ENCODE results near the gene AMZ1.
A peak's percentile ranks its signal among the peaks of the same experiment; 100 is the strongest.

The AMZ1 gene

GRCh38 chr7:2687881-2688318, at the start of gene AMZ1:
AMZ1 (plus strand) TSS chr7:2688202; CDS start chr7:2700452, 12,250 bp downstream.
- no peak within 1 kb of the TSS for H3K27ac ChIP-seq
- no peak for DNase-seq (ENCODE audit: low read depth, low spot score)

GRCh38 chr7:2638224-2638991, 49.6 kb upstream of the AMZ1 start:
- no peak overlapping the region for H3K27ac ChIP-seq
- DNase-seq (ENCODE audit: low read depth, low spot score) = no peak

- no peak overlapping the region for H3K27ac ChIP-seq
- no peak for DNase-seq (ENCODE audit: low read depth, low spot score)
These were observed 48.8 kb upstream of the AMZ1 start for GRCh38 chr7:2639181-2639681.

- no peak for DNase-seq (ENCODE audit: low read depth, low spot score)
- no peak overlapping the region for H3K27ac ChIP-seq
These were observed 48.1 kb upstream of the AMZ1 start for GRCh38 chr7:2639695-2640481.

GRCh38 chr7:2640482-2640830, 47.5 kb upstream of the AMZ1 start:
- no peak for DNase-seq (ENCODE audit: low read depth, low spot score)
- H3K27ac ChIP-seq = no peak overlapping the region

DNA sequence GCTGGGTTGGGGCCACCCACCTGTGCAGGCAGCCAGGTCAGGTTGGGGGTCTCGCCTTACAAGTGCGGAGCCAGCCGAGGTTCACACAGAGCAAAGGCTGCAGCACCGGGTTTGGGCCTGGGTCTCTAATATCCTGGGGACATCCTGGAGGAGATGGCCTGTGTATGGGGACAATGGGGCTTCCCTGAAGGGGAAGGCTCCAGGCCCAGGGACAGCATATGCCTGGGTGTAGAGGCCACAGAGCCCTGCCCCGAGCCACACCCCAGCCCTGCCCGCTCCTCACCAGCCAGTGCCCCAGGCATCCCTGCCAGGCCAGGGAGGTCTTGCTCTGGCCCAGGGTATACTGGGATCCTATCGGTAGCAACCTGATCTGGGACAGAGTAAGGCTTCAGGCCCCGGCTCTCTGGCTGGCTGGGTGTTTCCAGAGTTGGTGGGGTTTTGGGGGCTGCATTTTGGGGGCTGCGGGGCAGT, 47.1 kb upstream of the AMZ1 start:
- DNase-seq (ENCODE audit: low read depth, low spot score) = no peak
- H3K27ac ChIP-seq = peak overlapping the region; percentile 28

- DNase-seq (ENCODE audit: low read depth, low spot score) = no peak
- H3K27ac ChIP-seq = peak overlapping the region; percentile 28
These were observed 46.3 kb upstream of the AMZ1 start for GRCh38 chr7:2641406-2642393.

- no peak for DNase-seq (ENCODE audit: low read depth, low spot score)
- no peak overlapping the region for H3K27ac ChIP-seq
These were observed 44.4 kb upstream of the AMZ1 start for GRCh38 chr7:2643386-2644219.

DNA sequence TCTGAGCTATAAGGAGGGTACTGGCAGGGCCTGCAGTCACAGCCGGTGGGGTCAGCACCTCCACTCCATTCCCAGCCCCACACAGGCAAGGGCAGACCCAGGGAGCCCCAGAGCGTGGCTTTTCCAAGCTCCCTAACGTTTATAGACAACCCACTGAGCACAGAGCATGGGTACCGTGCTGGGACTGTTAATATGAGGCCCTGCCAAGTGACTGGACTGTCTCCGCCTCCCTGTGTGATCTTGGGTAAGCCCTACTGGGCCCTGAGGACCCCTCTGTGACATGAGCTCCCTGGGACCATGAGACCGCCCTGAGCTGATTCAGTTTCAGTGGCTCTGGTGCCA, 43.8 kb upstream of the AMZ1 start:
- DNase-seq (ENCODE audit: low read depth, low spot score) = no peak
- no peak overlapping the region for H3K27ac ChIP-seq

- DNase-seq (ENCODE audit: low read depth, low spot score) = no peak
- no peak overlapping the region for H3K27ac ChIP-seq
These were observed 43.3 kb upstream of the AMZ1 start for GRCh38 chr7:2644562-2645273.

DNA sequence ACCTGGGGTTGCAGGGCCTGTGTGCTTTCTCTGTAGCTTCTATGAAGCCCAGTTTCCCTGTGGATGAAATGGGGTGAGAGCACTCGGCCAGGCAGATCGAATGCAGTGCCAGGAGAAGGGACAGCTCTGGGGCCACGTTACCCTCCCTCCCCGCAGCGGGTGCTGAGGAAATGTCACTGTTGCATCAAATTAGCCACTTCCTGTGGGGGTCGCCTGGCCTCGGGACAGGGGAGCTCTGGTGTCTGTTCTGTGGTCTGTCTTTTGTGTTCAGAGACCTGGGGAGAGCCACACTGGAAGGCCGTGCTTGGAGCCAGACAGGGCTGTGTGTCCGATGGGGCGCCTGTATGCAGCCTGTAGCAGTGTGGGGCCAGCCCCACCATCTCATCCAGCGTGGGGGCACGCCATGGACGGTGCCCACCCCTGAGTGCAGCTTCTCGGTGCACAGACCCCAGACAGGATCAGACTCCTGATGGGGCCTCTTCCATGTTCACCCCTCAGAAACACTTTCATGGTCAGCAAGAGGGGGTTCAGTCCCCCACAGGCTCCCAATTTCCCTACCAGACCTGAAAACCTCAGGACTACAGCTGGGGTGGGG, 42.6 kb upstream of the AMZ1 start:
- H3K27ac ChIP-seq = no peak overlapping the region
- no peak for DNase-seq (ENCODE audit: low read depth, low spot score)

DNA sequence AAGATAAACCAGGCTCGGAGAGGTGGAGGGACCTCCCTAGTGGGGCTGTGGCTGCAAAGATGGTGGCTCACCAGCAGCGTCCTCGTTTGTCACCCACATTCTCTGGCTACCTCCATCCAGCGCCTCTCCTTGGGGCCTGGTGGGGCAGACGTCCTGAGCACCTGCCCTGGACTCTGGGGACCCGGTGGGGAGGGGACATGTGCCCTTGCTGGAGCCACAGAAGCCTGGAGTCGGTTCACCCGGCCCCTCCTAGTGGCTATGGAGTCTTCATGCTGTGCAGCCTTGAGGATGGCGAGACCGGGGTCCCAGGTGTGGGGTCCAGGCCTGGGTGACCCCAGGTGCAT, 41.7 kb upstream of the AMZ1 start:
- DNase-seq (ENCODE audit: low read depth, low spot score) = no peak
- no peak overlapping the region for H3K27ac ChIP-seq

DNA sequence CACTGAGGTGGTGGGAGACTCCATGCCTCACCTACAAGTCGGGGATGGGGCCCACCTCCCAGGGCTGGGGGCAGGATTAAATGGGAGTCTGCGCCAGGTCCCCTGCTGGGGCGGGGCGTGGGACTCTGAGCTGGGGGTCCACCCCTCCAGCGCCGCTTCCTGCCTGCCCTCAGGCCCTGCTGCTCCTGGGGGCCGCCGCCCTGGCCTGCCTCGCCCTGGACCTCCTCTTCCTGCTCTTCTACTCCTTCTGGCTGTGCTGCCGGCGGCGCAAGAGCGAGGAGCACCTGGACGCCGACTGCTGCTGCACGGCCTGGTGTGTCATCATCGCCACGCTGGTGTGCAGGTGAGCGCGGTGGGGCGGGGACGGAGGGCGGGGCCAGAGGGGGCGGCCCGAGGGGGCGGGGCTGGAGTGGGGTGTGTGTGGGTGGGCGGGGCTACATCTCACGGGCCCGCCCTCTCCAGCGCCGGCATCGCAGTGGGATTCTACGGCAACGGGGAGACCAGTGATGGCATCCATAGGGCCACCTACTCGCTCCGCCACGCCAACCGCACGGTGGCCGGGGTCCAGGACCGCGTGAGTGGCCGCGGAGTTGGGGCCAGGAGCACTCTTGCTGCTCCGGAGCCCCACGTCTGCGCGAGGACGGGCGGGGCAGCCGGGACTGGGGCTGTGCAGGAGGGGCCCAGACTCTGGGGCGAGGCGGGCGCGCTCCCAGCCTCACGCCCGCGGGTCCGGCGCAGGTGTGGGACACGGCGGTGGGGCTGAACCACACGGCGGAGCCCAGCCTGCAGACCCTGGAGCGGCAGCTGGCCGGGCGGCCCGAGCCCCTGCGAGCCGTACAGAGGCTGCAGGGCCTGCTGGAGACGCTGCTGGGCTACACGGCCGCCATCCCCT, 41.1 kb upstream of the AMZ1 start:
- no peak overlapping the region for H3K27ac ChIP-seq
- no peak for DNase-seq (ENCODE audit: low read depth, low spot score)

DNA sequence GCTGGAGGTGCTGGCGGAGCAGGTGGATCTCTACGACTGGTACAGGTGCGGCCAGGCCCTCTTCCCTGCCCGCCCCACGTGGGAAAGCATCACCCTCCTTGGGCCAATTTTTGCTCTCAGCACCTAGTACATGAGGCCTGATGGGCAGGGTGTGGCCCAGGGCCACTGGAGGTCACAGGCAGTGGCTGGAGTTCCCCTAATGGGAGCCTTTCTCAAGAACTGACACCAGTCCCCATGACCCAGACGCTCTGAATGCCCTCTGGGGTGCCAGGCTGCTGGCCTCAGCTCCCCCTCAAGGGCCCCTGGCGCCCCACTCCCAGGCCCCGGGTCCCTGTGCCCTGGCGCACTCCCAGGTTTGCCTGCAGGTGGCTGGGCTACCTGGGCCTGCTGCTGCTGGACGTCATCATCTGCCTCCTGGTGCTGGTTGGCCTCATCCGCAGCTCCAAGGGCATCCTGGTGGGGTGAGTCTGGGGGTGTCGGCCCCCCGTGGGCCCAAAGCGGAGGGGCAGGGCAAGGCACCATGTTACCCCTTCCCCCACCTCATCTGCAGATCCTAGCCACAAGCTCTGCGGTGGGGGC, 40.3 kb upstream of the AMZ1 start:
- no peak for DNase-seq (ENCODE audit: low read depth, low spot score)
- H3K27ac ChIP-seq = no peak overlapping the region

- H3K27ac ChIP-seq = no peak overlapping the region
- DNase-seq (ENCODE audit: low read depth, low spot score) = no peak
These were observed 38.7 kb upstream of the AMZ1 start for GRCh38 chr7:2649139-2649838.

- DNase-seq (ENCODE audit: low read depth, low spot score) = no peak
- H3K27ac ChIP-seq = no peak overlapping the region
These were observed 38.0 kb upstream of the AMZ1 start for GRCh38 chr7:2649991-2650390.

DNA sequence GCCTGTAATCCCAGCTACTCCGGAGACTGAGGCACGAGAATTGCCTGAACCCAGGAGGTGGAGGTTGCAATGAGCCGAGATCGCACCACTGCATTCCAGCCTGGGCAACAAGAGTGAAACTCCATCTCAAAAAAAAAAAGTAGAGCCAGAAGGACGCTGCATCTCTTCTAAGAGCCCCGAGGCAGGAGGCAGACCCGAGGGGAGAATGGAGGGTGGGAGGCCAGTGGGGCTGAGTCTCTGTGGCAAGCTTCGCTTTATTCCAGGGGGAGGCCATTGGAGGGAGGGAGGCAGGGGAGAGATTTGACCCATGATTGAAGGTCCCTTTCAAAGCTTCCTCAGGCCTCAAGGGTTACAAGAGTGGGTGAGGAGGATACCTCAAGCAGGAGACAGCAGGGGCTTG, 37.6 kb upstream of the AMZ1 start:
- no peak for DNase-seq (ENCODE audit: low read depth, low spot score)
- H3K27ac ChIP-seq = no peak overlapping the region
